Adrenal gland (tissue), 12 donors: Measurements from ENCODE around the gene CPT1A. TPM values are rescaled to one million over a fixed set of nuclear protein-coding genes. Genes with fewer than 3 reads are reported as not detected.

Experiments
- DNase-seq, 7 donors: peaks; one replicate each; pipeline ENCODE4 v3.0.0-alpha.2; 2019 to 2020
- H3K27ac ChIP-seq, 5 donors: fragments of 200-600 bp; sonication (generic) in 4 of 5; 1 replicate in 3 of 5; 2 replicates in 2 of 5; pipeline versions ENCODE4 v1.5.1 to v1.8.0; 2016 to 2020; ENCODE audit warnings: mild to moderate bottlenecking in 1 of 5
- H3K27me3 ChIP-seq: fragments of 200-600 bp; 2 replicates; pipeline ENCODE4 v1.8.0; 2021
- H3K36me3 ChIP-seq, 2 donors: fragments of 200-600 bp; replicated peaks in 1 of 2; 1 replicate in 1 of 2; 2 replicates in 1 of 2; pipeline versions ENCODE4 v1.5.1 to v1.8.0; 2018 to 2022
- H3K4me1 ChIP-seq, 2 donors: fragments of 200-600 bp; replicated peaks in 1 of 2; 1 replicate in 1 of 2; 2 replicates in 1 of 2; pipeline versions ENCODE4 v1.5.1 to v1.8.0; 2018 to 2021
- H3K4me3 ChIP-seq, 4 donors: fragments of 200-600 bp; sonication (generic) in 3 of 4; one replicate each; pipeline ENCODE4 v1.5.1; 2016 to 2018
- H3K9me3 ChIP-seq, 3 donors: fragments of 200-600 bp; sonication (generic) in 1 of 3; replicated peaks in 1 of 3; 1 replicate in 2 of 3; 2 replicates in 1 of 3; pipeline versions ENCODE4 v1.5.1 to v1.8.0; 2016 to 2021
- POLR2A ChIP-seq, 2 donors: fragments of 450-650 bp; IDR thresholded peaks; one replicate each; pipeline ENCODE4 v1.6.1; 2017; ENCODE audit warnings: antibody characterized with exemption in 2 of 2, mild to moderate bottlenecking in 2 of 2, moderate library complexity in 1 of 2
- WGBS, 4 donors: extraction: QIAGEN DNeasy Blood & Tissue Kit in 2 of 4; methylation state at CpG; one replicate each; pipeline versions ENCODE4 v1.1.5 to v1.1.7; 2013 to 2017; 5-methylcytosine and 5-hydroxymethylcytosine counted together
- intact Hi-C, 2 donors: fragments of 100-400 bp; cut with DNase I; formaldehyde crosslinking; loops; one replicate each; pipeline versions ENCODE4 v1.14.1 to v1.15.0; 2022 to 2023
- polyA plus RNA-seq, 3 donors: library from polyadenylated mRNA; stranded (reverse); fragments of 200-250 nt in 2 of 3; fragments of 350-450 nt in 1 of 3; fragmentation: Illumina TruSeq in 1 of 3; extraction: RNeasy Lipid Tissue Mini Kit (QIAGEN cat#74804) in 1 of 3; gene quantifications; one replicate each; pipeline ENCODE4 v1.2.3, GENCODE V29; 2013 to 2014
- total RNA-seq, 9 donors: library from RNA; depleted of rRNA in 4 of 9; stranded (reverse); fragments of >200 nt in 4 of 9; fragments of 120-200 nt in 1 of 9; fragmentation: NEBNext Ultra II Directional in 1 of 9; extraction: Animal tissue kit (Norgen Biotek cat#: 25700) in 1 of 9; gene quantifications; one replicate each; pipeline versions ENCODE4 v1.1.0 to v1.2.4, GENCODE V29; 2013 to 2023
- TF ChIP-seq, protein P1 (sequence below), 6 experiments: fragments of 450-650 bp in 4 of 6; fragments of 200-600 bp in 2 of 6; sonication (generic) in 1 of 6; IDR thresholded peaks; 1 replicate in 5 of 6; 2 replicates in 1 of 6; pipeline versions ENCODE4 v1.5.1 to v1.8.0; 2016 to 2021; ENCODE audit warnings: antibody characterized with exemption in 6 of 6, mild to moderate bottlenecking in 2 of 6, moderate library complexity in 1 of 6
- donor health status: healthy with polysubstance abuse.
- donor health status: Bipolar disorder and iron deficiency.
- donor health status: DM: yes; HTN: yes; CAD: no.
- donor health status: DM: no; HTN: no; CAD: no.
- donor health status: DM: no; HTN: no; CAD: no.
- donor health status: DM: yes; HTN: yes; CAD: no.

CPT1A gene
- total and polyA plus RNA-seq, 12 donors: 15.2 to 140 (median 66.0) TPM

DNA sequence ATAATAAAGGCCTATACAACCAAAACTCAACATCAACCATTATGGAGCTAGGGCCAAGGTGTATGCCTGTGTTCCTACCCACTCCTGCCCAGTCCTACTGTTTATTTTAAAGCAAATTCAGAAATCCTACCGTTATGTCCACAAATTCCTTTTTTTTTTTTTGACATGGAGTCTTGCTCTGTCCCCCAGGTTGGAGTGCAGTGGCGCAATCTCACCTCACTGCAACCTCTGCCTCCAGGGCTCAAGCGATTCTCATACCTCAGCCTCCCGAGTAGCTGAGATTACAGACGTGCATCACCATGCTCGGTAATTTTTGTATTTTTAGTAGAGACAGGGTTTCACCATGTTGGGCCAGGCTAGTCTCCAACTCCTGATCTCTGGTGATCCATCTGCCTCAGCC, 3.1 kb upstream of the CPT1A start:
- no peak overlapping the region for H3K27ac ChIP-seq
- no peaks in the 10 kb centered on the region for H3K27me3 ChIP-seq
- intact Hi-C loops: no loop called here
- H3K9me3 ChIP-seq: no peaks in the 10 kb centered on the region
- H3K36me3 ChIP-seq: no peaks in the 10 kb centered on the region
- peaks cover 23 to 27% of the 10 kb centered on the region in 2 donors for H3K4me1 ChIP-seq
- TF ChIP-seq POLR2A (IDR thresholded peaks at IDR 0.05): no peak
- DNase-seq: no peak
- no peak overlapping the region for H3K4me3 ChIP-seq
- 80 to 95% (median 89%) methylated on average over 6 of the region's 6 CpGs for WGBS, 4 donors

DNA sequence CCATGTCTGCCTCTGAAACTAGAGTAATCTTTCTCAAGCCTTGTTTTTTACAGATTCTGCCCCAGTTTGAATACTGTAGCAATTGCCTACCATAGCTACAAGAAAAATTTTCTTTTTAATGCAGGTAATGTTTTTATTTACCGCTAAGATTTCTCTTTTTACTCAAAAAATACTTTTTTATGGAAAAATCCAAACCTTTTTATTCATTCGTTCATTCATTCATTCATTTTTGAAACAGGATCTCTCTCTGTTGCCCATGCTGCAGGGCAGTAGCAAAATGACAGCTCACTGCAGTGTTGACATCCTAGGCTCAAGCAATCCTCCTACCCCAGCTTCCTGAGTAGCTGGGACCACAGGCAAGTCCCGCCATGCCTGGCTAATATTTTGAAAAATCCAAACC, 2.7 kb upstream of the CPT1A start:
- H3K4me1 ChIP-seq: peaks cover 27 to 29% of the 10 kb centered on the region in 2 donors
- intact Hi-C loops: no loop called here

DNA sequence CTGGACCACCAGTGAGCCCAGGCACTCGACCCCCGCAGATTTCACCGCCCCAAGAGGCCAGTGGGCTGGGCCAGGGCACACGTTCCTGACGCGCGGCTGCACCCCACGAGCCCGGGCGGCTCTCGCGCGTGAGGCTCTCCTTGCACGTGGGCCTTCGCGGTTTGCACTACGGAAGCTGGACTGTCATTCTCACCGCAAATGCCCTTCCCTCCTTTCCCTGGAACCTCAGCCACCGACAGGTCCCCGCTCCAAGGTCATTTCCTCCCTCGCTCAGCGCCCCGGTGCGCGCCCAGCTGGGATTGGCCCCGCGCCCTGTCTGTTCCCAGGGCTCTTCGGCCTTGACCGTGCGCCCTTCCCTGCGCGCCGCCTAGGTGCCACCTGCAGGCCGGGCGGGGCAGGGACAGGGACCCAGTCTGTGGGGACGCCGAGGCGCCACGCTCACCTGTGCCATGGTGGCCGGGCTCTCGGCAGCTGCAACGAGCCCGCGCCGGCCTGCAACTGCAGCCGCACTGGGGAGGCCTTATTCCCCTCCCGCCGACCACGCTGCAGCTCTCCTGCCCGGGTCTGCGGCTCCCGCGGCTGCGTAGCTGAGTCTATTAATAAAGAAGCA, 2.1 kb upstream of the CPT1A start:
- peaks cover 29 to 31% of the 10 kb centered on the region in 2 donors for H3K4me1 ChIP-seq
- 3 to 15% (median 12%) methylated on average over 6 to 54 of the region's 54 CpGs for WGBS, 4 donors

More for the DNA sequence above, 2.7 kb upstream of the CPT1A start:
- Histone ChIP-seq H3K27me3 (no peaks in the 10 kb centered on the region), H3K36me3 (no peaks in the 10 kb centered on the region), H3K4me3 (no peak overlapping the region), H3K27ac (peak overlapping the region in 4 of 5 donors; percentile 61 to 98 (median 79)), H3K9me3 (no peaks in the 10 kb centered on the region)
- 80 to 89% (median 84%) methylated on average over 3 of the region's 3 CpGs for WGBS, 4 donors
- TF ChIP-seq POLR2A (IDR thresholded peaks at IDR 0.05): no peak
- TF ChIP-seq, protein P1, sequence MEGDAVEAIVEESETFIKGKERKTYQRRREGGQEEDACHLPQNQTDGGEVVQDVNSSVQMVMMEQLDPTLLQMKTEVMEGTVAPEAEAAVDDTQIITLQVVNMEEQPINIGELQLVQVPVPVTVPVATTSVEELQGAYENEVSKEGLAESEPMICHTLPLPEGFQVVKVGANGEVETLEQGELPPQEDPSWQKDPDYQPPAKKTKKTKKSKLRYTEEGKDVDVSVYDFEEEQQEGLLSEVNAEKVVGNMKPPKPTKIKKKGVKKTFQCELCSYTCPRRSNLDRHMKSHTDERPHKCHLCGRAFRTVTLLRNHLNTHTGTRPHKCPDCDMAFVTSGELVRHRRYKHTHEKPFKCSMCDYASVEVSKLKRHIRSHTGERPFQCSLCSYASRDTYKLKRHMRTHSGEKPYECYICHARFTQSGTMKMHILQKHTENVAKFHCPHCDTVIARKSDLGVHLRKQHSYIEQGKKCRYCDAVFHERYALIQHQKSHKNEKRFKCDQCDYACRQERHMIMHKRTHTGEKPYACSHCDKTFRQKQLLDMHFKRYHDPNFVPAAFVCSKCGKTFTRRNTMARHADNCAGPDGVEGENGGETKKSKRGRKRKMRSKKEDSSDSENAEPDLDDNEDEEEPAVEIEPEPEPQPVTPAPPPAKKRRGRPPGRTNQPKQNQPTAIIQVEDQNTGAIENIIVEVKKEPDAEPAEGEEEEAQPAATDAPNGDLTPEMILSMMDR (IDR thresholded peaks at IDR 0.05): no peak
- DNase-seq: no peak

DNA sequence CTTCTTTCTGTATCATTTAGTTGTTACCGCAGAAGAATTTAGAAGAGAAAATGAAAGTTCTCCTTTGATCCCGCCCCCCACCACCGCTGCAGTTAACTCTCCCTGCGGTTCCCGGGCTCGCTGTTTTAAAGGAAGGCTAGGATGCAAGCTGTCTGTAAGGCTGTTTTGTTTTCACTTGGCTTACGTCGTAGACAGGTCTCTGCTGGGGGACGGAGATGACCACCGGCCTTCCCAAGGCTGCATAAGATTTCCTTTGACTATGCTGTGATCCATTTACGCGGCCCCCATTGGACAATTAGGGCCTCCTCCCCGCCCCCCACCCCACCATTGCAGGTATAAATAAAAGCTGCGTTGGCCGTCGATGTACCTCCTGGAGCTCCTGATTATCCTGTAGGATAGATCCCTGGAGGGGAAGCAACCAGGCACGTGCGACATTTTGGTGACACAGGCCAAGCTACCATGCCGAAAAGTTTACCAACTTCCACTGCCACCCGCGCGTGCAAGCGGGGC, 1.4 kb upstream of the CPT1A start:
- TF ChIP-seq POLR2A (IDR thresholded peaks at IDR 0.05): no peak
- TF ChIP-seq, protein P1 (IDR thresholded peaks at IDR 0.05): no peak
- Histone ChIP-seq H3K27me3 (no peaks in the 10 kb centered on the region), H3K4me1 (peaks cover 36 to 38% of the 10 kb centered on the region in 2 donors), H3K4me3 (peak overlapping the region in 3 of 4 donors; percentile 1 to 95 (median 40)), H3K36me3 (no peaks in the 10 kb centered on the region), H3K27ac (peak overlapping the region in 4 of 5 donors; percentile 3 to 98 (median 79)), H3K9me3 (no peaks in the 10 kb centered on the region)
- intact Hi-C loops: no loop called here
- WGBS, 4 donors: 22 to 31% (median 28%) methylated on average over 22 to 23 of the region's 23 CpGs
- DNase-seq: peak in 5 of 7 donors; percentile 54 to 68 (median 59)

More for the DNA sequence above, 2.1 kb upstream of the CPT1A start:
- TF ChIP-seq POLR2A (IDR thresholded peaks at IDR 0.05): peak in 1 of 2 donors; percentile 10
- TF ChIP-seq, protein P1 (IDR thresholded peaks at IDR 0.05): peak; percentile 18 to 68 (median 50)
- no peaks in the 10 kb centered on the region for H3K27me3 ChIP-seq
- H3K36me3 ChIP-seq: no peaks in the 10 kb centered on the region
- no peaks in the 10 kb centered on the region for H3K9me3 ChIP-seq
- intact Hi-C loops: no loop called here
- H3K27ac ChIP-seq: peak overlapping the region in 4 of 5 donors; percentile 61 to 98 (median 79)
- DNase-seq: peak; percentile 74 to 86 (median 80)
- H3K4me3 ChIP-seq: peak overlapping the region in 2 of 4 donors; percentile 40 to 95
